ENCODE results near the gene MAJIN.

Gene MAJIN

GRCh38 chr11:64976651-64977050 lies 4.7 kb upstream of the MAJIN start:
- ChIA-PET CTCF (interaction anchor here (1.6 kb wide), 2 partner anchors 20 to 40 kb away, joined by 3 to 5 read pairs; partner anchors contain the start of gene BATF2), POLR2A (no interaction called here)
- DNase-seq: no peak
- H3K27ac ChIP-seq (ENCODE audit: insufficient read depth in 1 of 2, low read depth in 1 of 2, low read length in 2 of 2, poor library complexity in 1 of 2, severe bottlenecking in 2 of 2): no peak overlapping the region
- no peak overlapping the region for H3K4me3 ChIP-seq (ENCODE audit: control insufficient read depth in 1 of 7, extremely low read depth in 1 of 7, insufficient read depth in 4 of 7, low read depth in 2 of 7, low read length in 6 of 7)
- WGBS (ENCODE audit: insufficient coverage): no CpG with 5 or more reads among the region's 2 CpGs
- peaks cover 0 to 10% (median 4%) of the 10 kb centered on the region in 5 experiments for H3K27me3 ChIP-seq (replicated peaks in 2 of 5; ENCODE audit: control insufficient read depth in 4 of 5, insufficient read depth in 5 of 5, low read length in 4 of 5)
- H3K4me1 ChIP-seq (ENCODE audit: control extremely low read depth in 1 of 4, control insufficient read depth in 4 of 4, insufficient read depth in 4 of 4, low read length in 3 of 4): peaks cover 0 to 7% (median 5%) of the 10 kb centered on the region in 4 experiments
- no peaks in the 10 kb centered on the region for H3K9me3 ChIP-seq (ENCODE audit: control extremely low read depth in 1 of 5, control insufficient read depth in 4 of 5, insufficient read depth in 2 of 5, low read depth in 1 of 5, low read length in 4 of 5)
- H3K36me3 ChIP-seq (ENCODE audit: control insufficient read depth in 4 of 4, insufficient read depth in 4 of 4, low read length in 3 of 4): no peaks in the 10 kb centered on the region

GRCh38 chr11:64974124-64974523 lies 2.2 kb upstream of the MAJIN start:
- H3K36me3 ChIP-seq (ENCODE audit: control insufficient read depth in 4 of 4, insufficient read depth in 4 of 4, low read length in 3 of 4): no peaks in the 10 kb centered on the region
- CTCF ChIA-PET: no interaction called here
- DNase-seq: no peak
- POLR2A ChIA-PET: no interaction called here
- no peak overlapping the region for H3K4me3 ChIP-seq (ENCODE audit: control insufficient read depth in 1 of 7, extremely low read depth in 1 of 7, insufficient read depth in 4 of 7, low read depth in 2 of 7, low read length in 6 of 7)
- H3K9me3 ChIP-seq (ENCODE audit: control extremely low read depth in 1 of 5, control insufficient read depth in 4 of 5, insufficient read depth in 2 of 5, low read depth in 1 of 5, low read length in 4 of 5): no peaks in the 10 kb centered on the region
- no peak overlapping the region for H3K27ac ChIP-seq (ENCODE audit: insufficient read depth in 1 of 2, low read depth in 1 of 2, low read length in 2 of 2, poor library complexity in 1 of 2, severe bottlenecking in 2 of 2)
- peaks cover 0 to 18% (median 7%) of the 10 kb centered on the region in 5 experiments for H3K27me3 ChIP-seq (replicated peaks in 2 of 5; ENCODE audit: control insufficient read depth in 4 of 5, insufficient read depth in 5 of 5, low read length in 4 of 5)
- 95% methylated on average over 3 of the region's 5 CpGs for WGBS (ENCODE audit: insufficient coverage)
- peaks cover 0 to 12% (median 9%) of the 10 kb centered on the region in 4 experiments for H3K4me1 ChIP-seq (ENCODE audit: control extremely low read depth in 1 of 4, control insufficient read depth in 4 of 4, insufficient read depth in 4 of 4, low read length in 3 of 4)

- Histone ChIP-seq H3K4me3 (ENCODE audit: control insufficient read depth in 1 of 7, extremely low read depth in 1 of 7, insufficient read depth in 4 of 7, low read depth in 2 of 7, low read length in 6 of 7) (no peak overlapping the region), H3K36me3 (ENCODE audit: control insufficient read depth in 4 of 4, insufficient read depth in 4 of 4, low read length in 3 of 4) (no peaks in the 10 kb centered on the region), H3K9me3 (ENCODE audit: control extremely low read depth in 1 of 5, control insufficient read depth in 4 of 5, insufficient read depth in 2 of 5, low read depth in 1 of 5, low read length in 4 of 5) (no peaks in the 10 kb centered on the region), H3K4me1 (ENCODE audit: control extremely low read depth in 1 of 4, control insufficient read depth in 4 of 4, insufficient read depth in 4 of 4, low read length in 3 of 4) (peaks cover 0 to 12% (median 9%) of the 10 kb centered on the region in 4 experiments), H3K27me3 (replicated peaks in 2 of 5; ENCODE audit: control insufficient read depth in 4 of 5, insufficient read depth in 5 of 5, low read length in 4 of 5) (peaks cover 0 to 18% (median 7%) of the 10 kb centered on the region in 5 experiments), H3K27ac (ENCODE audit: insufficient read depth in 1 of 2, low read depth in 1 of 2, low read length in 2 of 2, poor library complexity in 1 of 2, severe bottlenecking in 2 of 2) (no peak overlapping the region)
- 85% methylated on average over 7 of the region's 8 CpGs for WGBS (ENCODE audit: insufficient coverage)
- DNase-seq: peak in 2 of 3 donors; percentile 24 to 37
- POLR2A ChIA-PET: no interaction called here
- CTCF ChIA-PET: no interaction called here
Measured at GRCh38 chr11:64970731-64971151, 1.2 kb downstream of the MAJIN start.

- no peak overlapping the region for H3K4me3 ChIP-seq (ENCODE audit: control insufficient read depth in 1 of 7, extremely low read depth in 1 of 7, insufficient read depth in 4 of 7, low read depth in 2 of 7, low read length in 6 of 7)
- POLR2A ChIA-PET: no interaction called here
- no peaks in the 10 kb centered on the region for H3K9me3 ChIP-seq (ENCODE audit: control extremely low read depth in 1 of 5, control insufficient read depth in 4 of 5, insufficient read depth in 2 of 5, low read depth in 1 of 5, low read length in 4 of 5)
- DNase-seq: no peak
- WGBS (ENCODE audit: insufficient coverage): 81% methylated on average over 5 of the region's 5 CpGs
- CTCF ChIA-PET: interaction anchor here (1.2 kb wide), 1 partner anchor 16 kb away, joined by 3 read pairs; no protein-coding TSS in a partner anchor
- peaks cover 0 to 12% (median 9%) of the 10 kb centered on the region in 4 experiments for H3K4me1 ChIP-seq (ENCODE audit: control extremely low read depth in 1 of 4, control insufficient read depth in 4 of 4, insufficient read depth in 4 of 4, low read length in 3 of 4)
- peaks cover 0 to 18% (median 7%) of the 10 kb centered on the region in 5 experiments for H3K27me3 ChIP-seq (replicated peaks in 2 of 5; ENCODE audit: control insufficient read depth in 4 of 5, insufficient read depth in 5 of 5, low read length in 4 of 5)
- H3K27ac ChIP-seq (ENCODE audit: insufficient read depth in 1 of 2, low read depth in 1 of 2, low read length in 2 of 2, poor library complexity in 1 of 2, severe bottlenecking in 2 of 2): no peak overlapping the region
- H3K36me3 ChIP-seq (ENCODE audit: control insufficient read depth in 4 of 4, insufficient read depth in 4 of 4, low read length in 3 of 4): no peaks in the 10 kb centered on the region
Measured at GRCh38 chr11:64969209-64969608, 2.7 kb downstream of the MAJIN start.

GRCh38 chr11:64967375-64967774 lies 4.5 kb downstream of the MAJIN start:
- Histone ChIP-seq H3K27me3 (replicated peaks in 2 of 5; ENCODE audit: control insufficient read depth in 4 of 5, insufficient read depth in 5 of 5, low read length in 4 of 5) (peaks cover 0 to 16% (median 7%) of the 10 kb centered on the region in 5 experiments), H3K4me1 (ENCODE audit: control extremely low read depth in 1 of 4, control insufficient read depth in 4 of 4, insufficient read depth in 4 of 4, low read length in 3 of 4) (peaks cover 0 to 12% (median 9%) of the 10 kb centered on the region in 4 experiments), H3K27ac (ENCODE audit: insufficient read depth in 1 of 2, low read depth in 1 of 2, low read length in 2 of 2, poor library complexity in 1 of 2, severe bottlenecking in 2 of 2) (no peak overlapping the region), H3K4me3 (ENCODE audit: control insufficient read depth in 1 of 7, extremely low read depth in 1 of 7, insufficient read depth in 4 of 7, low read depth in 2 of 7, low read length in 6 of 7) (no peak overlapping the region), H3K9me3 (ENCODE audit: control extremely low read depth in 1 of 5, control insufficient read depth in 4 of 5, insufficient read depth in 2 of 5, low read depth in 1 of 5, low read length in 4 of 5) (no peaks in the 10 kb centered on the region), H3K36me3 (ENCODE audit: control insufficient read depth in 4 of 4, insufficient read depth in 4 of 4, low read length in 3 of 4) (no peaks in the 10 kb centered on the region)
- DNase-seq: no peak
- ChIA-PET POLR2A (interaction anchor here (1.0 kb wide), 1 partner anchor 12 kb away, joined by 4 read pairs; no protein-coding TSS in a partner anchor), CTCF (interaction anchor here (1.6 kb wide), 1 partner anchor 29 kb away, joined by 5 read pairs; the partner anchor contains the start of gene BATF2)
- WGBS (ENCODE audit: insufficient coverage): 97% methylated on average over 3 of the region's 3 CpGs

GRCh38 chr11:64963072-64963631 lies 8.8 kb downstream of the MAJIN start:
- ChIA-PET POLR2A (no interaction called here), CTCF (interaction anchor here (1.0 to 1.9 kb wide), 4 partner anchors 9 to 33 kb away, joined by 3 to 4 read pairs (median 3); partner anchors contain the start of gene BATF2)
- Histone ChIP-seq H3K4me1 (ENCODE audit: control extremely low read depth in 1 of 4, control insufficient read depth in 4 of 4, insufficient read depth in 4 of 4, low read length in 3 of 4) (no peaks in the 10 kb centered on the region), H3K4me3 (ENCODE audit: control insufficient read depth in 1 of 7, extremely low read depth in 1 of 7, insufficient read depth in 4 of 7, low read depth in 2 of 7, low read length in 6 of 7) (no peak overlapping the region), H3K9me3 (ENCODE audit: control extremely low read depth in 1 of 5, control insufficient read depth in 4 of 5, insufficient read depth in 2 of 5, low read depth in 1 of 5, low read length in 4 of 5) (no peaks in the 10 kb centered on the region), H3K27ac (ENCODE audit: insufficient read depth in 1 of 2, low read depth in 1 of 2, low read length in 2 of 2, poor library complexity in 1 of 2, severe bottlenecking in 2 of 2) (no peak overlapping the region), H3K27me3 (replicated peaks in 2 of 5; ENCODE audit: control insufficient read depth in 4 of 5, insufficient read depth in 5 of 5, low read length in 4 of 5) (no peaks in the 10 kb centered on the region), H3K36me3 (ENCODE audit: control insufficient read depth in 4 of 4, insufficient read depth in 4 of 4, low read length in 3 of 4) (no peaks in the 10 kb centered on the region)
- 69% methylated on average over 3 of the region's 5 CpGs for WGBS (ENCODE audit: insufficient coverage)
- DNase-seq: no peak

- Histone ChIP-seq H3K36me3 (ENCODE audit: control insufficient read depth in 4 of 4, insufficient read depth in 4 of 4, low read length in 3 of 4) (no peaks in the 10 kb centered on the region), H3K27me3 (replicated peaks in 2 of 5; ENCODE audit: control insufficient read depth in 4 of 5, insufficient read depth in 5 of 5, low read length in 4 of 5) (no peaks in the 10 kb centered on the region), H3K4me1 (ENCODE audit: control extremely low read depth in 1 of 4, control insufficient read depth in 4 of 4, insufficient read depth in 4 of 4, low read length in 3 of 4) (no peaks in the 10 kb centered on the region), H3K9me3 (ENCODE audit: control extremely low read depth in 1 of 5, control insufficient read depth in 4 of 5, insufficient read depth in 2 of 5, low read depth in 1 of 5, low read length in 4 of 5) (no peaks in the 10 kb centered on the region), H3K27ac (ENCODE audit: insufficient read depth in 1 of 2, low read depth in 1 of 2, low read length in 2 of 2, poor library complexity in 1 of 2, severe bottlenecking in 2 of 2) (no peak overlapping the region), H3K4me3 (ENCODE audit: control insufficient read depth in 1 of 7, extremely low read depth in 1 of 7, insufficient read depth in 4 of 7, low read depth in 2 of 7, low read length in 6 of 7) (no peak overlapping the region)
- WGBS (ENCODE audit: insufficient coverage): 96% methylated on average over 3 of the region's 4 CpGs
- ChIA-PET POLR2A (no interaction called here), CTCF (no interaction called here)
- no peak for DNase-seq
Measured at GRCh38 chr11:64960719-64961118, 11.2 kb downstream of the MAJIN start.

Measured in common myeloid progenitor, CD34-positive (primary cell).